Umbilical cord (tissue), 1 donor: Measurements from ENCODE around the gene MIS18BP1. TPM values are rescaled to one million over a fixed set of nuclear protein-coding genes. Genes with fewer than 3 reads are reported as not detected.

Experiments used
- total RNA-seq: library from RNA; depleted of rRNA; stranded (reverse); fragments of >200 nt; gene quantifications from one replicate; pipeline ENCODE4 v1.2.3, GENCODE V29; 2014; ENCODE audit warnings: low replicate concordance; ENCODE audit not compliant: insufficient read depth

MIS18BP1 gene
- total RNA-seq, 1 donor from 2014 or later, result 34.7 TPM

Other genes with a start within 250 kb of the MIS18BP1 start
- gene PRPF39, start 169.1 kb downstream of the MIS18BP1 start, total RNA-seq, result 35.6 TPM
- gene FKBP3, start 118.7 kb downstream of the MIS18BP1 start, total RNA-seq, result 31.3 TPM
- 10.1 TPM for gene FANCM, start 117.3 kb downstream of the MIS18BP1 start, total RNA-seq